H1 (cell line): ENCODE data around the gene ZNF750.

Experiments
- BCL11A ChIP-seq, 2 experiments: IDR thresholded peaks; one replicate each; pipeline ENCODE4 v1.6.1; 2011; ENCODE audit warnings: low read depth in 2 of 2, low read length in 2 of 2, mild to moderate bottlenecking in 2 of 2
- EZH2 ChIP-seq: fragments of 200-600 bp; sonication (generic); IDR thresholded peaks from 2 replicates; pipeline ENCODE4 v1.7.1; 2012; ENCODE audit warnings: low read depth, mild to moderate bottlenecking, moderate library complexity, low read length, inconsistent platforms; ENCODE audit not compliant: severe bottlenecking
- HDAC2 ChIP-seq, 2 experiments: fragments of 300-600 bp in 1 of 2; sonication (generic) in 1 of 2; IDR thresholded peaks; 2 replicates each; pipeline ENCODE4 v1.6.1; 2011 to 2012; ENCODE audit warnings: low read depth in 2 of 2, low read length in 2 of 2, mild to moderate bottlenecking in 2 of 2, moderate library complexity in 2 of 2, borderline replicate concordance in 1 of 2, inconsistent platforms in 1 of 2
- JUND ChIP-seq: IDR thresholded peaks from 2 replicates; pipeline ENCODE4 v1.6.1; 2011; ENCODE audit warnings: mild to moderate bottlenecking, improper control_type of control experiment, low read length
- KDM4A ChIP-seq: IDR thresholded peaks from one replicate; pipeline ENCODE4 v1.7.1; 2012; ENCODE audit warnings: low read depth, mild to moderate bottlenecking, moderate library complexity, low read length, inconsistent platforms; ENCODE audit not compliant: severe bottlenecking
- NRF1 ChIP-seq: IDR thresholded peaks from 2 replicates; pipeline ENCODE4 v1.6.1; 2011; ENCODE audit warnings: mild to moderate bottlenecking, low read depth, low read length, improper control_type of control experiment
- POLR2A ChIP-seq, 2 experiments: IDR thresholded peaks; 1 replicate in 1 of 2; 2 replicates in 1 of 2; pipeline ENCODE4 v1.6.1; 2011; ENCODE audit warnings: low read depth in 2 of 2, low read length in 2 of 2, mild to moderate bottlenecking in 2 of 2; ENCODE audit errors: control extremely low read depth in 1 of 2
- SUZ12 ChIP-seq: fragments of 200-600 bp; sonication (generic); IDR thresholded peaks from 2 replicates; pipeline ENCODE4 v1.6.1; 2012; ENCODE audit warnings: mild to moderate bottlenecking, inconsistent platforms, low read length, moderate library complexity, mixed read lengths
- YY1 ChIP-seq: IDR thresholded peaks from 2 replicates; pipeline ENCODE4 v1.6.1; 2011; ENCODE audit warnings: low read depth, mild to moderate bottlenecking, low read length
- TF ChIP-seq, protein P1 (sequence below), 3 experiments: IDR thresholded peaks; 1 replicate in 2 of 3; 2 replicates in 1 of 3; pipeline versions ENCODE4 v1.5.1 to v1.6.1; 2011; ENCODE audit warnings: low read length in 3 of 3, mild to moderate bottlenecking in 3 of 3, inconsistent platforms in 2 of 3, low read depth in 1 of 3, moderate library complexity in 1 of 3; ENCODE audit not compliant: insufficient read depth in 1 of 3; ENCODE audit errors: control extremely low read depth in 1 of 3
- TF ChIP-seq, protein P2 (sequence below): IDR thresholded peaks from 2 replicates; pipeline ENCODE4 v1.6.1; 2012; ENCODE audit warnings: inconsistent platforms

DNA sequence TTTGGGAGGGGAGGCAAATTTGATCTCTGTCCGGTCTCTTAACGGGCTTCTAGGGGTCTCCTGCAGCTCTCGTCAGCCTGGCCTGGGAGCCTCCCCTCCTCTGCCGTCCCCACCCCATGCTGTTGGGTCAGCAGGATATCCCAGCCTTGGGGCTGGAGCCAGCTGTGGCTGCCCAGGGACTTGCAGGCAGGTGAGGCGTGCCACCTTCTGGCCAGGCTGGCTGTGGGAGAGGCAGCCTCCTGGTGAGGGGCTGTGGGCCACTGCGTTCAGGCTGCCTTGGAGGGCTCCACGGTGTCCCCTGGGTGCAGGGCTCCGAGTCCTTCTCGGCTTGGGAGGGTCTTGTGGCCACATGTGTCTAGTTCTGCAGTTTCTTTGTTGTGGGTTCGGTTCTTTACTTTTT lies 53.4 kb downstream of the ZNF750 start:
- TF ChIP-seq, protein P1, sequence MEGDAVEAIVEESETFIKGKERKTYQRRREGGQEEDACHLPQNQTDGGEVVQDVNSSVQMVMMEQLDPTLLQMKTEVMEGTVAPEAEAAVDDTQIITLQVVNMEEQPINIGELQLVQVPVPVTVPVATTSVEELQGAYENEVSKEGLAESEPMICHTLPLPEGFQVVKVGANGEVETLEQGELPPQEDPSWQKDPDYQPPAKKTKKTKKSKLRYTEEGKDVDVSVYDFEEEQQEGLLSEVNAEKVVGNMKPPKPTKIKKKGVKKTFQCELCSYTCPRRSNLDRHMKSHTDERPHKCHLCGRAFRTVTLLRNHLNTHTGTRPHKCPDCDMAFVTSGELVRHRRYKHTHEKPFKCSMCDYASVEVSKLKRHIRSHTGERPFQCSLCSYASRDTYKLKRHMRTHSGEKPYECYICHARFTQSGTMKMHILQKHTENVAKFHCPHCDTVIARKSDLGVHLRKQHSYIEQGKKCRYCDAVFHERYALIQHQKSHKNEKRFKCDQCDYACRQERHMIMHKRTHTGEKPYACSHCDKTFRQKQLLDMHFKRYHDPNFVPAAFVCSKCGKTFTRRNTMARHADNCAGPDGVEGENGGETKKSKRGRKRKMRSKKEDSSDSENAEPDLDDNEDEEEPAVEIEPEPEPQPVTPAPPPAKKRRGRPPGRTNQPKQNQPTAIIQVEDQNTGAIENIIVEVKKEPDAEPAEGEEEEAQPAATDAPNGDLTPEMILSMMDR (IDR thresholded peaks at IDR 0.05; ENCODE audit: control extremely low read depth in 1 of 3, insufficient read depth in 1 of 3, low read depth in 1 of 3, low read length in 3 of 3): no peak
- TF ChIP-seq BCL11A (IDR thresholded peaks at IDR 0.05; ENCODE audit: low read depth in 2 of 2, low read length in 2 of 2) (no peak), YY1 (no peak), SUZ12 (no peak), NRF1 (no peak), POLR2A (IDR thresholded peaks at IDR 0.05; ENCODE audit: control extremely low read depth in 1 of 2, low read depth in 2 of 2, low read length in 2 of 2) (no peak), EZH2 (no peak), KDM4A (no peak), JUND (no peak), HDAC2 (IDR thresholded peaks at IDR 0.05; ENCODE audit: borderline replicate concordance in 1 of 2, low read depth in 2 of 2, low read length in 2 of 2) (no peak)
- TF ChIP-seq, protein P2, sequence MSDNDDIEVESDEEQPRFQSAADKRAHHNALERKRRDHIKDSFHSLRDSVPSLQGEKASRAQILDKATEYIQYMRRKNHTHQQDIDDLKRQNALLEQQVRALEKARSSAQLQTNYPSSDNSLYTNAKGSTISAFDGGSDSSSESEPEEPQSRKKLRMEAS: no peak
